A549 treated with AZD9567 at 1 μM for 4 hours (cell line): ENCODE results near the gene HPGD. TPM values are rescaled to one million over a fixed set of nuclear protein-coding genes. Genes with fewer than 3 reads are reported as not detected.

Source experiments
- total RNA-seq: library from RNA; stranded (reverse); fragments of 200-300 nt; extraction: Qiagen RNA extraction; gene quantifications from 5 replicates; pipeline ENCODE4 v1.2.3, GENCODE V29; 2022; ENCODE audit not compliant: insufficient read depth

Gene HPGD
- total RNA-seq, result 57.4 to 71.5 TPM (median 65.8 TPM) in 5 replicates

DNA sequence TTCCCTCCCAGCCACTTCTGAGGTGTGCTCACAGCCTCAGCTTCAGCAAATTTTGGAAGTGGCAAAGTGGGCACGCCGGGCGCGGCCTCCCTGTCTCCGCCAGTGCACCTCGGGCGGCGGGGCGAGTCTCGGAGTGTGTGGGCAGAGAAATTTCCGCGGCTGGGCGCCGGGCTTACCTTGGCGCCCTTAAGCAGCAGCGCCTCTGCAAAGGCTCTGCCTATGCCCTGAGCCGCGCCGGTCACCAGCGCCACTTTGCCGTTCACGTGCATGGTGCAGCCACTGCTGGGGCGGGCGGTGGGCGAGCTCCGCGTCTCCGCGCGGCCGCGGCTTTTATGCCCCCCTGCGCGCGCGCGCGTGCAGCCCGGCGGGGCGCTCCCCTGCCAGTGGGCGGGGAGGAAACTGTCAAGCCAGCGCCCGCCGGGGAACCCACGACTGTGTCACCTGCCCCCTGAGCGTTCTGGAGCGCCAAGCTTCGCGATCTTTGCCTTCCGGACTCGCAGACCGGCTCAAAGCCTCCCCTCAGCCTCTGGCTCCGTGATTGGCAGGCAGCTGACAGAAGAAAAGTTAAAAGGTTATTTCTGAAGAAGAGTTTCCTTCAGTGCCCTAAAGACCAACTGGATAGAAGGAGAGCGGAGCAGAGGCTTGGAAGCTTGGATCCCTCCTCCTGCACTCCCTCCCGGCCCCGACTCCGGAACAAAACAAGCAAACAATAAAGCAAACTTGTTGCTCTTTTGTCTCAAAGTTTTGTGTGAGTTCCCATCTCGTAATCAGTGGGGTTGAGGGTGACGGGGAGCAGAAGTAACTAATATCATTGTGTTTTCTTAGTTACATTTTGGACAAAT is at the start of gene HPGD:
HPGD (minus strand) TSS at position 306 of the 842 bp plus-strand sequence; CDS start at position 269, 37 bp downstream.

Other genes with a start within 250 kb of the HPGD start
- 5.9 to 12.3 TPM (median 9.1 TPM) in 5 replicates for gene FBXO8, start 238.8 kb downstream of the HPGD start, total RNA-seq
- gene CEP44, start 238.6 kb downstream of the HPGD start, total RNA-seq, result 4.3 to 6.9 TPM (median 6.0 TPM) in 5 replicates